Neural crest cell (in vitro differentiated cells): ENCODE measurements around the gene PANK4. TPM values are rescaled to one million over a fixed set of nuclear protein-coding genes. Genes with fewer than 3 reads are reported as not detected.

Experiments
- DNase-seq: peaks from one replicate; pipeline ENCODE4 v3.0.0; 2021; ENCODE audit warnings: low read depth, mixed read lengths, low spot score
- H3K27ac Mint-ChIP-seq: one replicate; pipeline ENCODE4 v1.8.0; 2021; ENCODE audit warnings: mild to moderate bottlenecking, mixed read lengths; ENCODE audit not compliant: unreplicated experiment
- H3K27me3 Mint-ChIP-seq: 2 replicates; pipeline ENCODE4 v1.8.0; 2021; ENCODE audit warnings: low read depth, mild to moderate bottlenecking, mixed read lengths
- H3K36me3 Mint-ChIP-seq: 2 replicates; pipeline ENCODE4 v1.8.0; 2021; ENCODE audit warnings: low read depth, mild to moderate bottlenecking, mixed read lengths
- H3K4me1 Mint-ChIP-seq: 2 replicates; pipeline ENCODE4 v1.8.0; 2021; ENCODE audit warnings: mixed read lengths
- H3K4me3 Mint-ChIP-seq: one replicate; pipeline ENCODE4 v1.8.0; 2021; ENCODE audit warnings: mild to moderate bottlenecking, mixed read lengths
- H3K9me3 Mint-ChIP-seq: 2 replicates; pipeline ENCODE4 v1.8.0; 2021; ENCODE audit warnings: mixed read lengths
- CTCF ChIP-seq: fragments of 200-600 bp; sonication (generic); conservative IDR thresholded peaks from 2 replicates; pipeline ENCODE4 v1.5.0; 2021; ENCODE audit warnings: antibody characterized with exemption, mild to moderate bottlenecking
- total RNA-seq: library from RNA; stranded (reverse); gene quantifications from 2 replicates; pipeline ENCODE4 v1.2.1, GENCODE V29; 2021

Gene PANK4
- total RNA-seq, 1 donor from 2014 or later: 65.5 TPM

GRCh38 chr1:2499986-2500596 lies 26.3 kb downstream of the PANK4 start:
- H3K36me3 Mint-ChIP-seq: no peaks in the 10 kb centered on the region
- no peaks in the 10 kb centered on the region for H3K4me1 Mint-ChIP-seq
- no peak for DNase-seq
- H3K4me3 Mint-ChIP-seq: peak overlapping the region; percentile 61
- TF ChIP-seq CTCF: no peak
- no peak overlapping the region for H3K27ac Mint-ChIP-seq
- H3K9me3 Mint-ChIP-seq: no peaks in the 10 kb centered on the region
- H3K27me3 Mint-ChIP-seq: no peaks in the 10 kb centered on the region

GRCh38 chr1:2499260-2499659 lies 27.1 kb downstream of the PANK4 start:
- no peaks in the 10 kb centered on the region for H3K4me1 Mint-ChIP-seq
- no peak for TF ChIP-seq CTCF
- no peaks in the 10 kb centered on the region for H3K27me3 Mint-ChIP-seq
- H3K4me3 Mint-ChIP-seq: no peak overlapping the region
- no peak for DNase-seq
- no peaks in the 10 kb centered on the region for H3K9me3 Mint-ChIP-seq
- H3K36me3 Mint-ChIP-seq: no peaks in the 10 kb centered on the region
- no peak overlapping the region for H3K27ac Mint-ChIP-seq

- no peak for TF ChIP-seq CTCF
- Mint-ChIP-seq H3K27ac (no peak overlapping the region), H3K9me3 (no peaks in the 10 kb centered on the region), H3K4me1 (no peaks in the 10 kb centered on the region), H3K36me3 (no peaks in the 10 kb centered on the region), H3K27me3 (no peaks in the 10 kb centered on the region), H3K4me3 (no peak overlapping the region)
- no peak for DNase-seq
Observed at GRCh38 chr1:2498648-2499047, 27.7 kb downstream of the PANK4 start.

- TF ChIP-seq CTCF: no peak
- Mint-ChIP-seq H3K36me3 (no peaks in the 10 kb centered on the region), H3K4me1 (no peaks in the 10 kb centered on the region), H3K9me3 (no peaks in the 10 kb centered on the region), H3K4me3 (no peak overlapping the region), H3K27ac (no peak overlapping the region), H3K27me3 (no peaks in the 10 kb centered on the region)
- no peak for DNase-seq
Observed at GRCh38 chr1:2497891-2498290, 28.5 kb downstream of the PANK4 start.

- H3K36me3 Mint-ChIP-seq: no peaks in the 10 kb centered on the region
- H3K4me3 Mint-ChIP-seq: no peak overlapping the region
- H3K27me3 Mint-ChIP-seq: no peaks in the 10 kb centered on the region
- no peaks in the 10 kb centered on the region for H3K9me3 Mint-ChIP-seq
- TF ChIP-seq CTCF: no peak
- H3K4me1 Mint-ChIP-seq: no peaks in the 10 kb centered on the region
- no peak overlapping the region for H3K27ac Mint-ChIP-seq
- DNase-seq: no peak
Observed at GRCh38 chr1:2496746-2497145, 29.6 kb downstream of the PANK4 start.
